Uterus (tissue), 4 donors: ENCODE measurements around the gene INPP5A. TPM values are rescaled to one million over a fixed set of nuclear protein-coding genes. Genes with fewer than 3 reads are reported as not detected.

Source experiments
- DNase-seq, 2 donors: peaks; one replicate each; pipeline ENCODE4 v3.0.0-alpha.2; 2019 to 2020
- H3K27ac ChIP-seq, 2 donors: fragments of 200-600 bp; sonication (generic); 1 replicate in 1 of 2; 2 replicates in 1 of 2; pipeline ENCODE4 v1.5.1; 2016 to 2018
- H3K27me3 ChIP-seq, 2 donors: fragments of 200-600 bp; sonication (generic); one replicate each; pipeline ENCODE4 v1.5.1; 2018 to 2019; ENCODE audit warnings: control low read depth in 1 of 2
- H3K36me3 ChIP-seq, 2 donors: fragments of 200-600 bp; sonication (generic); one replicate each; pipeline ENCODE4 v1.5.1; 2019; ENCODE audit warnings: control low read depth in 1 of 2
- H3K4me1 ChIP-seq, 2 donors: fragments of 200-600 bp; sonication (generic); one replicate each; pipeline ENCODE4 v1.5.1; 2018 to 2019; ENCODE audit warnings: control low read depth in 1 of 2
- H3K4me3 ChIP-seq, 2 donors: fragments of 200-600 bp; sonication (generic); 1 replicate in 1 of 2; 2 replicates in 1 of 2; pipeline ENCODE4 v1.5.1; 2018 to 2019; ENCODE audit warnings: mild to moderate bottlenecking in 1 of 2
- H3K9me3 ChIP-seq, 2 donors: fragments of 200-600 bp; sonication (generic); one replicate each; pipeline ENCODE4 v1.5.1; 2019; ENCODE audit warnings: control low read depth in 1 of 2
- POLR2A ChIP-seq, 2 donors: fragments of 450-650 bp; IDR thresholded peaks; one replicate each; pipeline ENCODE4 v1.6.1; 2016; ENCODE audit warnings: antibody characterized with exemption in 2 of 2, mild to moderate bottlenecking in 1 of 2, moderate library complexity in 1 of 2
- intact Hi-C: fragments of 100-400 bp; cut with DNase I; formaldehyde crosslinking; loops from one replicate; pipeline ENCODE4 v1.15.1; 2023; ENCODE audit warnings: low total_unique reads
- total RNA-seq, 4 donors: library from RNA; depleted of rRNA in 3 of 4; stranded (reverse); fragments of >200 nt in 3 of 4; gene quantifications; one replicate each; pipeline versions ENCODE4 v1.1.0 to v1.2.4, GENCODE V29; 2014 to 2023
- TF ChIP-seq, protein P1 (sequence below), 4 experiments: fragments of 200-600 bp in 2 of 4; fragments of 450-650 bp in 2 of 4; sonication (generic) in 2 of 4; IDR thresholded peaks; one replicate each; pipeline ENCODE4 v1.5.1; 2016 to 2019; ENCODE audit warnings: antibody characterized with exemption in 4 of 4, mild to moderate bottlenecking in 2 of 4, moderate library complexity in 1 of 4
- donor health status: DM: yes; HTN: yes; CAD: no.

Gene INPP5A
- total RNA-seq, 4 donors from 2014 or later: 22.5 to 160 (median 93.2) TPM

DNA sequence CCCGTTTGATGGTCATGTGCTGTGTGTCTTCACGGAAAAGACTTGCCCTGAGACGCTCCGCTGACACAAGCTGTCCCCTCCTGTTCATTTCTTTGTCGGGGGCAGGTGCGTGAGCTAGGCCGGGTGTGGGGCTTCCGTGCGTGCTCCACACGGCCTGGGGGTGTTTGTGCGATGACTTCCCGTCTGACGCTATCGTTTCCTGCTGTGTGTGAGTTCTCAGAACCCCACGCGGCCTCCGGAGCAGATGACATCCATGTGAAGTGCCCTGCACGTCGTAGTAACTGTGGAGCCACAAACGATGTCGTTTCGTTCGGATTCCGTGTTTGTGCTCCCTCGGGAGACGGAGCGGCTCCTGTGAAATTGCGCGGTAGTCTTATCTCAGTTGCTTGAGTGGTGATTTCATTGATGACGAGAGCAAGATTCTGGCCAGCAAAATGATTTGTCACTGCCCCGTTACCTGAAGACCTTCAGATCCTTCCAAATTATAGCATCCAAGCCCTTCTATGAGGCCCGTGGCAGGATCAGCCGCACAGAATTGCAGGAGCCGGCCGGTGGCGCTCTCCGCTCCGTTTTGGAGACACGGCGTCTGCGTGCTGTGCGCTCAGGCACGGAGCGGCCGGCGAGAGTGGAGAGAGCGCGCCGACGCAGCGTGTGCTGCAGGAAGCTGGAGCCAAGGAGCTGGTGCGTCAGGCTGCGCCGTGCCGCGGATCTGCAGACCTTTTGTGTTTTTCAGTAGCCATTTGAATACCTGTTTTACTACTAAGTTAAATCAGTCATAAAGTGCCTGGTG is 153.4 kb downstream of the INPP5A start:
- Histone ChIP-seq H3K36me3 (no peaks in the 10 kb centered on the region), H3K4me1 (no peaks in the 10 kb centered on the region), H3K27ac (no peak overlapping the region), H3K9me3 (no peaks in the 10 kb centered on the region), H3K4me3 (no peak overlapping the region), H3K27me3 (no peaks in the 10 kb centered on the region)
- no peak for DNase-seq
- intact Hi-C loops: no loop called here
- TF ChIP-seq POLR2A (IDR thresholded peaks at IDR 0.05): no peak
- TF ChIP-seq, protein P1, sequence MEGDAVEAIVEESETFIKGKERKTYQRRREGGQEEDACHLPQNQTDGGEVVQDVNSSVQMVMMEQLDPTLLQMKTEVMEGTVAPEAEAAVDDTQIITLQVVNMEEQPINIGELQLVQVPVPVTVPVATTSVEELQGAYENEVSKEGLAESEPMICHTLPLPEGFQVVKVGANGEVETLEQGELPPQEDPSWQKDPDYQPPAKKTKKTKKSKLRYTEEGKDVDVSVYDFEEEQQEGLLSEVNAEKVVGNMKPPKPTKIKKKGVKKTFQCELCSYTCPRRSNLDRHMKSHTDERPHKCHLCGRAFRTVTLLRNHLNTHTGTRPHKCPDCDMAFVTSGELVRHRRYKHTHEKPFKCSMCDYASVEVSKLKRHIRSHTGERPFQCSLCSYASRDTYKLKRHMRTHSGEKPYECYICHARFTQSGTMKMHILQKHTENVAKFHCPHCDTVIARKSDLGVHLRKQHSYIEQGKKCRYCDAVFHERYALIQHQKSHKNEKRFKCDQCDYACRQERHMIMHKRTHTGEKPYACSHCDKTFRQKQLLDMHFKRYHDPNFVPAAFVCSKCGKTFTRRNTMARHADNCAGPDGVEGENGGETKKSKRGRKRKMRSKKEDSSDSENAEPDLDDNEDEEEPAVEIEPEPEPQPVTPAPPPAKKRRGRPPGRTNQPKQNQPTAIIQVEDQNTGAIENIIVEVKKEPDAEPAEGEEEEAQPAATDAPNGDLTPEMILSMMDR (IDR thresholded peaks at IDR 0.05): no peak

DNA sequence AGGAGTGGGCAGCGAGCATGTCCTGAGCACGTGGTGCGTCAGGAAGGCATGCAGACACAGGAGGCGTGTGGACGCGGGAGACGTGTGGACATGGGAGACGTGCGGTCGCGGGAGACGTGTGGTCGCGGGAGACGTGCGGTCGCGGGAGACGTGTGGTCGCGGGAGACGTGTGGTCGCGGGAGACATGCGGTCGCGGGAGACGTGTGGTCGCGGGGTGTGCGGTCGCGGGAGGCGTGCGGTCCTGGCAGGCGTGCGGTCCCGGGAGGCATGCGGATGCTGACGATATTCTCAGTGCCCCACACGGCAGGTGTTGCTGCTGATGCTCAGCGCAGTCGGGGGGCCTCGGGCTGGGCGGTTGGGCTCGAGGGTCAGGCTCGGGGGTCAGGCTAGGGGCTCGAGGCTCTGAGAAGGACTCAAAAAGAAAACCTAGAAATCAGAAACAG is 154.1 kb downstream of the INPP5A start:
- Histone ChIP-seq H3K36me3 (no peaks in the 10 kb centered on the region), H3K27me3 (no peaks in the 10 kb centered on the region), H3K4me3 (no peak overlapping the region), H3K4me1 (no peaks in the 10 kb centered on the region), H3K27ac (no peak overlapping the region), H3K9me3 (no peaks in the 10 kb centered on the region)
- intact Hi-C loops: no loop called here
- DNase-seq: no peak
- TF ChIP-seq, protein P1 (IDR thresholded peaks at IDR 0.05): no peak
- TF ChIP-seq POLR2A (IDR thresholded peaks at IDR 0.05): no peak

DNA sequence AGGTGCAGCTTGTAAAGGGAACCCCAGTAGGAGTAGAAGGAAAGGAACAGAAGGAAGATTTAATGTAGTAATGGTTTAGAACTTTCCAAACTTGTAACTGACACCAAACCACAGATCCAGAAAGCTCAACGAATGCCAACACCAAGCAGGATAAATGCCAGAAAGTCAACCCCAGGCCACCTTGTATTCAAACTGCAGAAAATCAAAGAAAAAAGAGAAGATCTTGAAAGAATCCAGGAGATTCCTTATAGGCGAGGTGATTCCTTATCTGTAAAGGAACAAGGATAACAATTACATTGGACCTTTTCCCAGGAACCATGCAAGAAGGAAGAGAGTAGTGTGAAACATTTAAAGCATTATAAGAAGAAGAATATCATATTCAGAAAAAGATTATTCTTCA is 154.7 kb downstream of the INPP5A start:
- intact Hi-C loops: no loop called here
- DNase-seq: no peak
- TF ChIP-seq POLR2A (IDR thresholded peaks at IDR 0.05): no peak
- TF ChIP-seq, protein P1 (IDR thresholded peaks at IDR 0.05): no peak
- Histone ChIP-seq H3K27me3 (no peaks in the 10 kb centered on the region), H3K4me1 (no peaks in the 10 kb centered on the region), H3K36me3 (no peaks in the 10 kb centered on the region), H3K27ac (no peak overlapping the region), H3K9me3 (no peaks in the 10 kb centered on the region), H3K4me3 (no peak overlapping the region)

DNA sequence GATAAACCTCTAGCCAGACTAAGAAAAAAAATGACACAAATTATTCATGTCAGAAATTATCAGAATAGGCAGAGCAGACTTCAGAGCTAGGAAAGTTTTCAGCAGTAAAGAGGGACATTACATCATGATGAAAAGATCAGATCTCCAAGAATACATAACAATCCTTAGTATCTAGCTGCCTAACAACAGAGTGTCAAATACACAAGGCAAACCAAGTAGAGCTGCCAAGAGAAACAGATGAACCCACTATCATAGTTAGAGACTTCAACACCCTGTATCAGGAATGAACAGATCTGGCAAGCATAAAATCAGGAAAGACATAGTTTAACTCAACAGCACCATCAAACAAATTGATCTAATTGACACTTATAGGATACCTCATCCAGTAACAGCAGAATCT is 156.1 kb downstream of the INPP5A start:
- intact Hi-C loops: no loop called here
- Histone ChIP-seq H3K27ac (no peak overlapping the region), H3K36me3 (no peaks in the 10 kb centered on the region), H3K27me3 (no peaks in the 10 kb centered on the region), H3K4me3 (no peak overlapping the region), H3K4me1 (no peaks in the 10 kb centered on the region), H3K9me3 (no peaks in the 10 kb centered on the region)
- TF ChIP-seq POLR2A (IDR thresholded peaks at IDR 0.05): no peak
- TF ChIP-seq, protein P1 (IDR thresholded peaks at IDR 0.05): no peak
- no peak for DNase-seq

DNA sequence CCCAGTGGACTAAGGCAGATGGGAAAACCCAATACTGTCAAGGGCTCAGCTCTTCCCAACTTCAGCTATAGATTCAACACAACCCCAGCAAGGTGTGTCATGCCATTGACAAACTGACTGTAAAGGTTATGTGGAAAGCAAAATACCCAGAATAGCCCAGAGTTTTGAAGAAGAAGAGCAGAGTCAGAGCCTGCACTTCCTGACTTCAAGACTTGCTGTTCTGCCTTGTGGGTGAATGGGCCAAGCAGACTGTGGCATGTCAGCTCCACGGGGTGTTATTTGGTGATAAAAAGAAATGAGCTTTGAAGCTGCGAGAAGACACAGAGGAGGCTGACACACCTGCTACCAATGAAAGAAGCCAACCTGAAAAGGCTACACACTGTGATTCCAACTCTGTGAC is 158.6 kb downstream of the INPP5A start:
- TF ChIP-seq POLR2A (IDR thresholded peaks at IDR 0.05): no peak
- TF ChIP-seq, protein P1 (IDR thresholded peaks at IDR 0.05): no peak
- Histone ChIP-seq H3K4me3 (no peak overlapping the region), H3K9me3 (no peaks in the 10 kb centered on the region), H3K27me3 (no peaks in the 10 kb centered on the region), H3K27ac (no peak overlapping the region), H3K4me1 (peaks cover 0 to 4% of the 10 kb centered on the region in 2 donors), H3K36me3 (no peaks in the 10 kb centered on the region)
- DNase-seq: no peak
- intact Hi-C loops: no loop called here
